ENCODE results near the gene TMEM273.
A peak's percentile ranks its signal among the peaks of the same experiment; 100 is the strongest.

The TMEM273 gene

GRCh38 chr10:49139028-49139845 lies 49.0 kb downstream of the TMEM273 start:
- DNase-seq, result no peak

DNA sequence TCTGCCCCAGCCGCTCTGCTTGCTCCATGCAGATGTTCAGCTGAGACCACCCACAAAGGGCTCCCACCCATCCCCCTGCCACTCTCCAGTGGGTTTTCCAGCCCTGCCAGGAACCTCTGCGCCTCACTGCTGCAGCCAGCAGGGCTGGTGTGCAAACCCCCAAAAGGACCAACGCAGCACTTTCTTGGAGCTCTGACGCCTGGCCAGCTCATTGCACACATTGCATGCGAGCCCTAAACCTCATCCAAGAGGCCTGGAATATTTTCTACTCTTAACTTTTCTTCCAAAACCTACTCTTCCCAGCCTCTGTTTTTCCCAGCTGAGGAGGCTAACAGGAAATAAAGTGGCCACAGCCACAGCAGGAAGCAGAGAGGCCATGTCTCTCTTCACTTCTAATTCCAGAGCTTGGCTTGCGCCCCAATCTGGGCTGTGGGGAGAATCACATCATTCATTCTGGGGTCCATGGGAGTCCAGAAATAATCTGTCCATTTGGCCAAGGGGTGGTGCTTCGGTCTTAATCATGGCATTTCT lies 49.8 kb downstream of the TMEM273 start:
- DNase-seq, result no peak

DNA sequence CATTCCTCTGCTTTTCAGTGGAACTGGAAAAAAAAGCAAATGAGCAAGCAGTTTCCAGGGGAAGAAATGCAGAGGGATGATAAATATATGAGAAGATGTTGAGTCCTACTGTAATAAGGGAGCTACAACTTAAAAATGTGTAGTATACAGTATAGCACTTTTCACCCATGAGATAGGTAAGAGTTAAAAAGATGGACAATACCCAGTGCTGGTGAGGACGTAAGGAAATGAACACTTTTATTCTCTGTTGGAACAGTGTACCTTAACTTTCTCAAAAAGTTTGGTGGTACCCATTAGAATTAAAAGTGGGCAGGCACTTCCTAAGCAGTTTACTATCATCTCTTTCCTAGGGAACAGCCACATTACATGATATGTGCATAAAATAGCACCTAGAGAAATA lies 51.7 kb downstream of the TMEM273 start:
- no peak for DNase-seq

- no peak for DNase-seq
Measured at GRCh38 chr10:49135575-49136313, 52.4 kb downstream of the TMEM273 start.

DNA sequence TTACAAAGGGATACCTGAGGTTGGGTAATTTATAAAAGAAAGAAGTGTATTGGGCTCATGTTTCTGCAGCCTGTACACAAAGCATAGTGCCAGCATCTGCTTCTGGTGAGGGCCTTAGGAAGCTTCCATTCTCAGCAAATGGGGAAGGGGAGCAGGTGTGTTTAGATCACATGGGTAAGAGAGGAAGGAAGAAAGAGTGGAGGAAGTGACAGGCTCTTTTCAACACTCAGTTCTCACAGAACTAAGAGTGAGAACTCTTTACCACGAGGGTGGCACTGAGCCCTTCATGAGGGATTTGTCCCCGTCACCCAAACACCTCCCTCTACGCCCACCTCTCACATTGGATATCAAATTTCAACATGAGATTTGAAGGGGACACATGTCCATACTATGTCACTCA lies 53.9 kb downstream of the TMEM273 start:
- DNase-seq, result no peak

- DNase-seq, result no peak
Measured at GRCh38 chr10:49133706-49134248, 54.4 kb downstream of the TMEM273 start, which contains the start of gene FAM170B. Gene FAM170B (minus strand): TSS chr10:49134021. CDS start chr10:49133918, 103 bp downstream.

DNA sequence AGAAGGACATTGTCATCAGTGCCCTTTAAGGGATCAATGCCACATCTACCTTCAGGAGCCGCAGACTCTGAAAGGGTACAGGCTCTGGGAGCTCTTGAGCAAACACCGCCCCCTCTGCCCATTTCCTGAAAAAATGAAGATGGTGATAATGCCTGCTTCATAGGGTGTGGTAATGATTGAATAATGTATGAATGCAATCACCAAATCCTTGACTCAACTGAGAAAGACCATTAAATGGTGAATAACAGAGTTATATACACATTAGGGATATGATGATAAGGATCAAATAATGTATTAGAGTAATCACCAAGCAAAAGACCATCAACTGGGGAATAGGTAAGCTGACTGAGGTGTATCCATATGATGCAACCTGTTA lies 55.8 kb downstream of the TMEM273 start:
- DNase-seq, result no peak

- no peak for DNase-seq
Measured at GRCh38 chr10:49131507-49132361, 56.5 kb downstream of the TMEM273 start.

- no peak for DNase-seq
Measured at GRCh38 chr10:49129376-49129775, 58.8 kb downstream of the TMEM273 start.

DNA sequence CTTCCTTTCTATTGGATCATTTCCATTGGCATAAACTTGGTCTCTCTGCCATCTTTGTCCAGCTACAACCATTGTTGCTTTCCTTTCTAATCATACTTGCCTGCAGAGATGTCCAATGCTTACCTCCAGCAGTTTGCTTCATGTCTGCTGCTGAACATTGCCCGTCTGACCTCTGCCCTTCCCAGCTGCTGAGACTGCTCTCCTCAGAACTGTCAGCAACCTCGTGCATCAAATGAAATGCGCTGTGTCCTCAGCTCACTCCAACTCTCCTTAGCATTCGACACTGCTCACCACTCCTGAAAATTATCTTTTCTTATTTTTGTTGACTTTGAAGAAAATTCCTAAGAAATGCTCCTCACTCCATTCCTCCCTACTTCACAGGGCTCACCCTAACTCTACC lies 59.3 kb downstream of the TMEM273 start:
- no peak for DNase-seq

DNA sequence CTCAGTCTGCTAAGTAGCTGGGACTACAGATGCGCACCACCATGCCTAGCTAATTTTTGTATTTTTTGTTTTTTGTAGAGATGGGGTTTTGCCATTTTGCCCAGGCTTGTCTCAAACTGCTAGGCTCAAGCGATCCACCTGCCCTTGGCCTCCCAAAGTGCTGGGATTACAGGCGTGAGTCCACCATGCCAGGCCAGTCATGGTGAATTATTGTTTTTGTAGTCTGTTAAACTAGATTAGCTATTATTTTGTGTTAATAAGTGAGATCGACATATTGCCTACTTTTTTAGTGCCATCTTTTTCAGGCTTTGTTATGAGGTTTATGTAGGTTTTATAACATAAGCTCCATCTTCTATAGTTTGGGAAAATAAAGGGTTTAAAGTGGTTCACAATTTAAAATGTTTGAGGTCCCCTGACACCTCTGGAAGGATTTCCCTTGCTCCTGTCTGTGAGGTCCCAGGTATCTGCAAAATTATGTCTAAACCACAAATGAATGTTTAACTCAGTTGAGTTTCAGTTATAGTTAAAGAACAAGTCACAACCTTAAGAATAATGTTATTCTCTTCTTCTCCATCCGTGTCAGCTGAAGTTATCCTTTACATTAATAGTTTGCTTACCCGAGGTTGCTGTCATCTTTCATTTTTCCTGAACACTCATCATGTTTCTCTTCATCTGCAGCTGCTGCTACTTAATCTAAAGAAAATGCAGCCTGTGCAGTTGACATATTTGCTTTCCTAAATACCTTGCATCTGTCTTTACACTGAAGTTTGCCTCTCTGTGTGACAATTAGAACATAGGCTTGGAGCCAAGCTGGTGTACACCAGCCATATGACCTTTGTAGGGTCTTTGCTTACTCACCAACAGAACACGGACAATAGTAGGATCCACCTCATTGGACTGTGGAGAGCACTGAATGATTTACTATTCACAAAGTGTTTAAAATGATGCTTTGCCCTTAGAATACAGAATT lies 63.9 kb downstream of the TMEM273 start:
- no peak for DNase-seq

DNA sequence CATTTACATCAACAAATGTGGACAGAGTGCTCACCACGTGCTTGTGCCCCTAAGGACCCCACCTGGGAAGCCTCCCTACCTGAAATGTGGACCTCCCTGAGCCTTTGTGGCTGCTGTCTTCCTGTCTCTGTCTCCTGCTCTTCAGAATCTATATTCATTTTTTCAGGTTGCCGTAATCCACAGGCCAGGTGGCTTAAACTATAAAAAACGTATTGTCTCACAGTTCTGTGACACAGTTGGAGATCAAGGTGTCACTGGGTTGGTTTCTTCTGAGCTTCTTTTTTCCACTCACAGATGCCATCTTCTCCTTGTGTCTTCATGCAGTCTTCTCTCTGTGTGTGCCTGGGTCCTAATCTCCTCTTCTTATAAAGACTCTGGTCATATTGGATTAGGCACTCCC lies 67.3 kb downstream of the TMEM273 start:
- no peak for DNase-seq

DNA sequence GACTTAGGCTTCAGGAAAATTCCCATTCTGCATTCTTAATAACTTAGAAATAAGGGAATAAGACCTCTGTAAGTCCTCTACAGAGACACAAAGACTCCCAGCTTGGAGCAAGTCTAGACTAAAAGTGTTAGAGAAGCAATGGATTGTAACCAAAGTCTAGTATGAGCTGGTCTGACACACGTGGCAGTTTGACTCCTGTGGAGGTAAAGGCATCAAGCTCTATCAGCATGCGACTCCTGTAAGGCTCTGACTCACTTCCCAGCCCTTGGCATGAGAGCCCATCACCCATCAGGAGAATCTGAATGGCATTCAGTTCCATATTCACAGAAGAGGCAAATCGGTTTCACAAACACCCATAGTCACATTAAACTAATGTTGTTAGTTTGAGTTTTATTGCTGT lies 68.4 kb downstream of the TMEM273 start:
- DNase-seq, result no peak

- DNase-seq, result no peak
Measured at GRCh38 chr10:49118430-49119074, 69.6 kb downstream of the TMEM273 start.

- DNase-seq, result no peak
Measured at GRCh38 chr10:49117376-49118070, 70.7 kb downstream of the TMEM273 start.

DNA sequence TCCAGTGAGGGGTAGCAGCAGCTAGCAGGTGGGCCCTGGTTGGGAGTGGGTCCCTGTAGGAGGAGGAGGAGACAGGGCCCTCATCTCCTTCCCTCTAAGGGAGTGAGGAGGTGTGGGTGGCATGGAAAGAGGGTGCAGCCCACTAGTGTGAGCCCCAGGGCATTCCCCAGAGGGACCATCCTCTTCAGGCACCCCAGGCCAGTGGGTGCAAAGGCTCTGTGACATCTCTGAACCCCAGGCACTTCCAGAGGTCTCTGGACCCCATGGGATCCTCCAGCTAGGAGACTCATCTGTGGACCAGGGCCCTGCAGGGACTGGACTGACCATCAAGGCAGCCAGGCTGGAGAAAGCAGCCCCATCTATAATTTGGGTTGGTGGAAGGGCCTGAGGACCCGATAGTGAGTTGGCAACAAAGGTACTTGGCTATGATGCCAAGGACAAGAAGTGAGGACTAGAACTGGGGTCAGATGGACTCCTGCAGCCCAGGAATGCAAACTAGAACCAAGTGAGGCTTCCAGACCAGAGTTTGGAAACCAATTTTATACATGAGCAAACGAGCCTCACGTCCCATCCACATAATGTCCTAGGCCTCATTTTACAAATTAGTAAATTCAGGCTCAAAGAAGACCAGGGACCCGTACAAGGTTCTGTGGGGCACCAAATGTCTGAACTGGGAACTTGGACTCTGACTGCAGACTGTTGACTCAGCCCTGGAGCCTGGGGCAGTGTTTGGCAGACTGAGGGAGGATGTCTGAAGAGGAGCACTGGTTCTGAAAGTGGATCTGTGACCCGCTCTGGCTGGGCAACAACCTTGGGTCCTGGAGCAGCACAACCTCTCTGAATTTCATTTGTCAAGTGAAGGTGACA lies 71.4 kb downstream of the TMEM273 start:
- DNase-seq, result no peak

GRCh38 chr10:49115796-49116508 lies 72.2 kb downstream of the TMEM273 start:
- DNase-seq, result no peak

- peak; percentile 5 for DNase-seq
Measured at GRCh38 chr10:49115015-49115795, 73.0 kb downstream of the TMEM273 start, which contains the start of gene VSTM4. Gene VSTM4 (minus strand): TSS chr10:49115522. CDS start chr10:49115485, 37 bp downstream.
